IPS DF 4.7 (cell line): ENCODE measurements around the gene ADD1.
"Not testable (repeated sequence)": the region's sequence is repeated elsewhere in the genome, so short reads cannot be mapped to it uniquely, and the experiment has no call there.

ENCODE experiments used
- DNase-seq: peaks from one replicate; pipeline ENCODE4 v3.0.0-alpha.2; 2013; ENCODE audit warnings: low spot score; ENCODE audit errors: extremely low read depth

The ADD1 gene

GRCh38 chr4:2918300-2918699 is 74.7 kb downstream of the ADD1 start:
- not testable (repeated sequence) for DNase-seq

GRCh38 chr4:2918714-2919113 is 75.1 kb downstream of the ADD1 start:
- DNase-seq, result not testable (repeated sequence)

GRCh38 chr4:2922453-2923101 is 78.9 kb downstream of the ADD1 start:
- DNase-seq, result peak; percentile 28

GRCh38 chr4:2923141-2923551 is 79.5 kb downstream of the ADD1 start:
- DNase-seq, result no peak

GRCh38 chr4:2923668-2924173 is 80.1 kb downstream of the ADD1 start:
- no peak for DNase-seq

GRCh38 chr4:2924286-2924685 is 80.6 kb downstream of the ADD1 start:
- no peak for DNase-seq

GRCh38 chr4:2924765-2925301 is 81.2 kb downstream of the ADD1 start:
- no peak for DNase-seq

- DNase-seq, result no peak
Observed at GRCh38 chr4:2925496-2925895, 81.9 kb downstream of the ADD1 start.

GRCh38 chr4:2925931-2926860 is 82.6 kb downstream of the ADD1 start:
- DNase-seq, result no peak

- DNase-seq, result no peak
Observed at GRCh38 chr4:2927016-2927695, 83.5 kb downstream of the ADD1 start.

GRCh38 chr4:2927696-2928075 is 84.0 kb downstream of the ADD1 start:
- no peak for DNase-seq

GRCh38 chr4:2928242-2929176 is 84.9 kb downstream of the ADD1 start:
- no peak for DNase-seq

- no peak for DNase-seq
Observed at GRCh38 chr4:2929469-2929868, 85.8 kb downstream of the ADD1 start.

- DNase-seq, result no peak
Observed at GRCh38 chr4:2930135-2930757, 86.6 kb downstream of the ADD1 start.

GRCh38 chr4:2930758-2931511 is 87.3 kb downstream of the ADD1 start:
- DNase-seq, result no peak

GRCh38 chr4:2931512-2932301 is 88.1 kb downstream of the ADD1 start:
- DNase-seq, result no peak

- no peak for DNase-seq
Observed at GRCh38 chr4:2932321-2932950, 88.8 kb downstream of the ADD1 start.

- DNase-seq, result no peak
Observed at GRCh38 chr4:2932951-2933565, 89.4 kb downstream of the ADD1 start.
